Activated T-helper 2 cell treated with anti-CD3 and anti-CD28 coated beads, Interferon-gamma antibody, Interleukin-2, Interleukin-4, amounts not matched to agents 10 μg/mL and 5 μg/mL and 100 μg/mL, durations not matched to agents 14 hours and 24 hours and 36 hours (primary cell): ENCODE measurements around the gene CDH4. TPM values are rescaled to one million over a fixed set of nuclear protein-coding genes. Genes with fewer than 3 reads are reported as not detected.

Experiments
- DNase-seq: peaks from one replicate; pipeline ENCODE4 v3.0.0; 2021; ENCODE audit warnings: low spot score
- H3K27ac Mint-ChIP-seq: one replicate; pipeline ENCODE4 v1.8.0; 2021; ENCODE audit warnings: mixed read lengths
- H3K27me3 Mint-ChIP-seq: one replicate; pipeline ENCODE4 v1.8.0; 2021; ENCODE audit warnings: low read depth, mixed read lengths
- H3K36me3 Mint-ChIP-seq: one replicate; pipeline ENCODE4 v1.8.0; 2021; ENCODE audit warnings: low read depth, mixed read lengths
- H3K4me1 Mint-ChIP-seq: one replicate; pipeline ENCODE4 v1.8.0; 2021; ENCODE audit warnings: low read depth, mixed read lengths
- H3K4me3 Mint-ChIP-seq: one replicate; pipeline ENCODE4 v1.8.0; 2021; ENCODE audit warnings: low read depth, mild to moderate bottlenecking, moderate library complexity, mixed read lengths
- H3K9me3 Mint-ChIP-seq: one replicate; pipeline ENCODE4 v1.8.0; 2021; ENCODE audit warnings: mixed read lengths
- intact Hi-C: fragments of 100-400 bp; cut with micrococcal nuclease; formaldehyde crosslinking; loops from one replicate; pipeline ENCODE4 v1.15.1; 2023
- total RNA-seq: library from RNA; stranded (reverse); gene quantifications from 2 replicates; pipeline ENCODE4 v1.2.3, GENCODE V29; 2022

CDH4 gene
- total RNA-seq, 1 donor from 2014 or later: not detected

GRCh38 chr20:61314326-61315010 lies 62.4 kb downstream of the CDH4 start:
- no peak for DNase-seq
- H3K27ac Mint-ChIP-seq: no peak overlapping the region
- no peak overlapping the region for H3K4me3 Mint-ChIP-seq
- H3K4me1 Mint-ChIP-seq: no peaks in the 10 kb centered on the region
- H3K36me3 Mint-ChIP-seq: no peaks in the 10 kb centered on the region
- H3K9me3 Mint-ChIP-seq: no peaks in the 10 kb centered on the region
- H3K27me3 Mint-ChIP-seq: no peaks in the 10 kb centered on the region
- intact Hi-C loops: no loop called here

- Mint-ChIP-seq H3K27me3 (no peaks in the 10 kb centered on the region), H3K4me1 (no peaks in the 10 kb centered on the region), H3K4me3 (no peak overlapping the region), H3K27ac (no peak overlapping the region), H3K9me3 (no peaks in the 10 kb centered on the region), H3K36me3 (no peaks in the 10 kb centered on the region)
- intact Hi-C loops: no loop called here
- no peak for DNase-seq
Observed at GRCh38 chr20:61315319-61315718, 63.3 kb downstream of the CDH4 start.

- Mint-ChIP-seq H3K27ac (no peak overlapping the region), H3K4me3 (no peak overlapping the region), H3K36me3 (no peaks in the 10 kb centered on the region), H3K27me3 (no peaks in the 10 kb centered on the region), H3K4me1 (no peaks in the 10 kb centered on the region), H3K9me3 (no peaks in the 10 kb centered on the region)
- intact Hi-C loops: no loop called here
- no peak for DNase-seq
Observed at GRCh38 chr20:61316346-61316745, 64.3 kb downstream of the CDH4 start.

GRCh38 chr20:61317966-61318530 lies 66.0 kb downstream of the CDH4 start:
- H3K9me3 Mint-ChIP-seq: no peaks in the 10 kb centered on the region
- no peaks in the 10 kb centered on the region for H3K36me3 Mint-ChIP-seq
- intact Hi-C loops: no loop called here
- no peak overlapping the region for H3K4me3 Mint-ChIP-seq
- no peak overlapping the region for H3K27ac Mint-ChIP-seq
- no peaks in the 10 kb centered on the region for H3K4me1 Mint-ChIP-seq
- no peak for DNase-seq
- H3K27me3 Mint-ChIP-seq: no peaks in the 10 kb centered on the region

- no peaks in the 10 kb centered on the region for H3K9me3 Mint-ChIP-seq
- H3K4me3 Mint-ChIP-seq: no peak overlapping the region
- no peaks in the 10 kb centered on the region for H3K4me1 Mint-ChIP-seq
- DNase-seq: no peak
- no peak overlapping the region for H3K27ac Mint-ChIP-seq
- H3K36me3 Mint-ChIP-seq: no peaks in the 10 kb centered on the region
- no peaks in the 10 kb centered on the region for H3K27me3 Mint-ChIP-seq
- intact Hi-C loops: no loop called here
Observed at GRCh38 chr20:61320691-61321425, 68.8 kb downstream of the CDH4 start.

- no peaks in the 10 kb centered on the region for H3K9me3 Mint-ChIP-seq
- H3K27ac Mint-ChIP-seq: no peak overlapping the region
- no peaks in the 10 kb centered on the region for H3K27me3 Mint-ChIP-seq
- H3K4me3 Mint-ChIP-seq: no peak overlapping the region
- no peaks in the 10 kb centered on the region for H3K36me3 Mint-ChIP-seq
- no peak for DNase-seq
- intact Hi-C loops: no loop called here
- H3K4me1 Mint-ChIP-seq: no peaks in the 10 kb centered on the region
Observed at GRCh38 chr20:61321481-61321880, 69.4 kb downstream of the CDH4 start.

- H3K27me3 Mint-ChIP-seq: no peaks in the 10 kb centered on the region
- intact Hi-C loops: no loop called here
- H3K36me3 Mint-ChIP-seq: no peaks in the 10 kb centered on the region
- no peak overlapping the region for H3K4me3 Mint-ChIP-seq
- no peak for DNase-seq
- H3K27ac Mint-ChIP-seq: no peak overlapping the region
- no peaks in the 10 kb centered on the region for H3K4me1 Mint-ChIP-seq
- no peaks in the 10 kb centered on the region for H3K9me3 Mint-ChIP-seq
Observed at GRCh38 chr20:61322151-61322865, 70.2 kb downstream of the CDH4 start.

- no peak overlapping the region for H3K4me3 Mint-ChIP-seq
- H3K4me1 Mint-ChIP-seq: no peaks in the 10 kb centered on the region
- H3K27me3 Mint-ChIP-seq: no peaks in the 10 kb centered on the region
- no peak overlapping the region for H3K27ac Mint-ChIP-seq
- intact Hi-C loops: no loop called here
- H3K9me3 Mint-ChIP-seq: no peaks in the 10 kb centered on the region
- DNase-seq: no peak
- no peaks in the 10 kb centered on the region for H3K36me3 Mint-ChIP-seq
Observed at GRCh38 chr20:61324906-61325305, 72.8 kb downstream of the CDH4 start.

- DNase-seq: no peak
- H3K27me3 Mint-ChIP-seq: no peaks in the 10 kb centered on the region
- H3K4me1 Mint-ChIP-seq: no peaks in the 10 kb centered on the region
Observed at GRCh38 chr20:61325718-61326117, 73.7 kb downstream of the CDH4 start.

GRCh38 chr20:61328911-61329558 lies 77.0 kb downstream of the CDH4 start:
- no peak for DNase-seq
- H3K4me3 Mint-ChIP-seq: no peak overlapping the region
- H3K27ac Mint-ChIP-seq: no peak overlapping the region
- H3K4me1 Mint-ChIP-seq: no peaks in the 10 kb centered on the region
- intact Hi-C loops: no loop called here
- H3K9me3 Mint-ChIP-seq: no peaks in the 10 kb centered on the region
- H3K27me3 Mint-ChIP-seq: no peaks in the 10 kb centered on the region
- no peaks in the 10 kb centered on the region for H3K36me3 Mint-ChIP-seq

More at GRCh38 chr20:61325718-61326117, 73.7 kb downstream of the CDH4 start:
- Mint-ChIP-seq H3K9me3 (no peaks in the 10 kb centered on the region), H3K36me3 (no peaks in the 10 kb centered on the region), H3K4me3 (no peak overlapping the region), H3K27ac (no peak overlapping the region)
- intact Hi-C loops: no loop called here

GRCh38 chr20:61330441-61330840 lies 78.4 kb downstream of the CDH4 start:
- H3K9me3 Mint-ChIP-seq: no peaks in the 10 kb centered on the region

GRCh38 chr20:61331543-61331942 lies 79.5 kb downstream of the CDH4 start:
- intact Hi-C loops: no loop called here
- Mint-ChIP-seq H3K9me3 (no peaks in the 10 kb centered on the region), H3K4me3 (no peak overlapping the region), H3K4me1 (no peaks in the 10 kb centered on the region), H3K27me3 (no peaks in the 10 kb centered on the region), H3K27ac (no peak overlapping the region), H3K36me3 (no peaks in the 10 kb centered on the region)
- DNase-seq: no peak

More at GRCh38 chr20:61330441-61330840, 78.4 kb downstream of the CDH4 start:
- Mint-ChIP-seq H3K4me3 (no peak overlapping the region), H3K27ac (no peak overlapping the region), H3K4me1 (no peaks in the 10 kb centered on the region), H3K27me3 (no peaks in the 10 kb centered on the region), H3K36me3 (no peaks in the 10 kb centered on the region)
- intact Hi-C loops: no loop called here
- no peak for DNase-seq
